Activated CD4-positive, alpha-beta T cell treated with anti-CD3 and anti-CD28 coated beads, Interleukin-2, amount 50 U/mL, for 24 hours (primary cell): ENCODE results near the gene CLDN1.

Experiments
- DNase-seq, 2 donors: peaks; one replicate each; pipeline ENCODE4 v3.0.0-alpha.2; 2020; ENCODE audit warnings: low read depth in 1 of 2, low spot score in 1 of 2

Gene CLDN1

DNA sequence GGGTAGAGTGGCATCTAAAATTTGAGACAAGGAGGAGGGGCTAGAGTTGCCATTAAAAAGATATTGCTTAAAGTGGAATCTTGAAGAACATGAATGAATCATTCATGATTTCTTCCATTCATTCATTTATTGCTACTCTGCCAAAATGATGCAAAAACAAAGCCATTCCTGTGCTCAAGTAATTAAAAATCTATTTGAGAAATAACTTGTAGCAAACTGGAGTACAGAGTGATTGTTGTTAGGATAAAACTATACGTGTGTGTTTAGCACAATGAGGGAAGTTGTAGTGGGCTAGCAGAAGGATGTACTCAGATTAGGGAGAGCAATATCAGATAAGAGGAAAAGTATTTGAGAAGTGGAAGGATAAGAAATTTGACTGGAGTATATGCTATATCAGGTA lies 11.7 kb upstream of the CLDN1 start:
- no peak for DNase-seq

DNA sequence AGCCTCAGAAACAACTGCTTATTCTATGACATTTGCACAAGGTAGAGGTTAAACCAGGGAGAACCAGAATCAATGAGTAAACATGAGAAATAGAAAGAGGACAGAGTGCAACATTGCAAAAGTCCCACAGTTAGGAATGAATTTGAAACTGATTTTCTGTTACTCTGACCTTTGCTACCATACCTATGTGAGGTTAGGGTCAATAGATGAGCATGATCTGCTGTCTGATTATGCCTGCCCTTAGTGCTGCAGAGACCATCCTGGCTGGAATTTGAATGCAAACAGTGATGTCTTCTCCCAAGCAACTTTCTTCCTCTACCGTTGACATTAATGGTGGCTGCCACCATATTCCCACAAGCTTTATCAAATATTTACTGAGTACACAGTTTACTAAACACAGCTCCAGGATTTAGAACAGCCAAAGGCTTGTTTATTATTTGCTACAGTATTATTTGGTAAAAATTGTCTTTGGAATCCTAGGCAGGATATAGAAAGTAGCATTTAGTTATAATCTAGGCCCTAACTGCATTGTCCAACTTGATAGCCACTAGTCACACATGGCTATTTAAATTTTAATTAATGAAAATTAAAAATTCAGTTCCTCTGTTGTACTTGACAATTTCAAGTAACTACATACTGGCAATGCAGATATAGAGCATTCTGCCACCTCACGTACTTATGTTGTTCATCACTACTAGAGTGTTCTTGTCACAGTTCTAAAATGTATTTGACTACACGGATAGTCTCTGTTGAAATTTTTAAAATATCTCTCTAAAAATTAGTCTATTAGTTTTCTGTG lies 8.9 kb upstream of the CLDN1 start:
- no peak for DNase-seq

- no peak for DNase-seq
These were observed 4.7 kb upstream of the CLDN1 start for GRCh38 chr3:190326930-190327329.

DNA sequence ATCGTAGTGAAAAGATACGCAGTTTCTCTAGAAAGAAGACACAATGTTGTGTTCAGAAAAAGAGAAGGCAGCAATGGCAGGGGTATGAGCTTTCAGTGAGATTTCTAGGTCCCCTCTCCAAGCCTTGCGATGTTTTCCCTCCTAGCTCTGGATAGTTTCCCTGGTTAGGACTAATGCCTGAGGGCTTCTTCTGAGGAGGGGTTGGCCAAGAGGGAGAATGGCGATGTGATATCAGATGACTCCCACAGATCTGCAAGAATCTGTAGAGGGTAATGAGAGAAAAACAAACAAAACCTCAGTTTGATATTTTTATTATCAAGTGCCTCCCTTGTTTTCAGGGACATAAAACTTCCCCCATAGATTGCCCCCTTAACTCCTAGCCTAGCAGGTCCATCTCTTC lies 4.1 kb upstream of the CLDN1 start:
- DNase-seq: no peak

DNA sequence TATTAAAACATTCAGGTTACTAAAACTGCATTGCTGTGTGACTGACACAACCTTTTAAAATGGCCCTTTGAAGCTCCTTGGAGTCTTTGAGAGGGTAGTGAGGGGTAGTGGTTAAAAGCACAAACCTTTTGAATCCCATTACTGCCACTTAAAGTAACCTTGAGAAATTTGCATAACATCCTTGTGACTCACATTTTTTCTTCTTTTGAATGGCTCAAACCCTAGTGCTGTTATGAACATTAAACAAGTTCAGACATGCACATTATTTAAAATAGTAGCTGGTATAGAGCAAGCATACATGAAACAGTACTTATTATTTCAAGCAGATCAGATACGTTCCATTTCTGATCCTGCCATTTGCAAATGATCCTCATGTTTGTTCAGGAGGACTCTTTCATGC lies 3.7 kb upstream of the CLDN1 start:
- no peak for DNase-seq

DNA sequence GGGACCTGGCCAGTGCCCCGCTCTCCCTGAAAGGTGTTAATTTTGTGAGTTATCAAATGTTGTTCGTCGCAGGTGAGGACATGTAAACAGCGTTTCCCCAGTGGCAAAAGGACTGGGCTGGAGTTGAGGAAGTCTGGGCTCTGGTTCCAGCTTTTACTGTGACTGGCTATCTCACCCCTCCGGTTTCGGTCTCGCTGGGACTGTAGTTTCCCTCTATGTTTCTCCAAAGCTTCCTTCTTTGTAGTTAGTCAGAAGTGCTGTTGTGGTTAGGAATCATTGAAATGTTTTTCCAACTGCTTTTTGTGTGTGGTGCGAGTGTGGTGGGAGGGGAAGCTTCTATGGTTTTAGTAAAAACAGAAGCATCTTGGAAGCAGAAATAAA lies 990 bp upstream of the CLDN1 start:
- DNase-seq: no peak

DNA sequence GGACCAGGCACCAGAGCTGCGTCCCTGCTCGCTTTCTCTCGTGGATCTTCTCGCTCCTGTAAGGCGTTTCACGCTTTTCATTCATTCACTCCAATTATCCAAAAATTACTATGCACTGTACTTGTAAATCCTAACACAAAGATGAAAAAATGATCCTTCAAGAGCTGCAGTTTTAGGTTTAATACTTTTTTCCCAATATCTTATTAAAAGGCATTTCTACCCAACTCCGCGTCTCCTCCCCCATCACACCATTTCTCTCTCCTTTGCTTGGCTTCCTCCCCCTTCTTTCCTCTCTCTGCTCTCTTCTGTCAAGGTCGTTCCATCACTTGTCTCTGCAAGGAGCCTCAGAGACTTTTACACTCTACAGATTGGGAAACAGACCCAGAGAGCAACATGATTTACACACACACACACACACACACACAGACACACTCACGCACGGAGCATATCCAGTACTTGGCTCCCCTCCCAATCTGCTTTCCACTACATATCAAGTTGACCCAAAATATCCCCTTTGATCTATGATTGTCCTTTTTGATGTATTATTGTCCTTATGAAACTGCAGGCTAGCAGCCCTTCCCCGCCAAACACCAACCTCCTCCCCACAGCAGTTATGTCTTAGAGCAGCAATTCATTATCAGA lies 479 bp upstream of the CLDN1 start:
- no peak for DNase-seq

DNA sequence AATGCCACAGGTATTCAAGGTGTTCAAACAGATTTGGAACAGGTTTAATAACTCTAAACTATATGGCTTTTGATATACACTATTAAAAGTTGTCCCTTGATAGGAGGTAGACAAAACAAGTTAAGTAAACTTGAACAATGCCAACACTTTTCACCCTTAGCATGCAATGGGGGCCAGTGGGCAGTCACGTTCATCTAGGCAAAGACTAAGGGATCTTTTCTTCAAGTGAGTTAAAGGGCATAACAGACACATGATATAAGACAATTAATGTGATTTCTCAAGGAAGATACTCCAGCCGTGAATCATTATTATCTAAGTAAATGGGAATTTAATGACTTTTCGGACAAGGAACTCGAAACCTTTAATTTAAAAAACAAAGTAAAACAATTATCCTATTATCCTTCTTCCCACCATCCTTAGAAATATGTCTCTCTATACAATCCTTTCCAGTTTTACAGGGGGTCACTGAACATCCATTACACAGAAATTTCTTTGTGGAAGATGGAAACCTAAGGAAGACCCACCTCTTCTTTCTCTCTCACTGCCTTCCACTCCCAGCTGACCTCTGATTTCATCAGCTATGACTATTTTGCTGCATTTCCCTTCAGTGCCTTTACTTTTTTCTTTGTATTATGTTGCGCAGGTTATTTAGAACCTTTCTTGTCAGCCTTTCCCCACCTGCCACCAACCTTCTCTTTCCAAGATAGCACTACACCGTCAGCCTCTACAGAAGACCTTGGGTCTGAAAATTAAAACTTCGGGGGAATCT lies 1.5 kb downstream of the CLDN1 start:
- DNase-seq: no peak

DNA sequence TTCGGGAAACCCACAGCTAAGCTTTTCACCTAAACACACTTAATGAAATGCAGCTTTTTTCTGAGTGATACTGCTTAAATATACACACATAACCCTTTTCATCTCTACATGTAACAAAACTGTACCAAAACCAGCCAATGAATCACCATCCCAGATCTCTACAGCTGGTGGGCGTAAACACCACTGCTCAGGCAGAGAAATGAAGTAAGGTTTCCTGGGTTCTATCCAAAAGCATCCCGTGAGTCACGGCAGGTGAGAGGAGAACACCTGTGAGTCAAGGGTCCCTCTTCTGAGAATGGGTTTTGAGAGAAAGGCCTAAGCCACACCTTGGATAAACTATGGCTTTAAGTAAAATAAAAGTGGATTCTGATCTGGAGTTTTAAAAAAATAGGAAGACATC lies 2.6 kb downstream of the CLDN1 start:
- peak; percentile 16 to 56 for DNase-seq

- DNase-seq: no peak
These were observed 3.6 kb downstream of the CLDN1 start for GRCh38 chr3:190318666-190319065.

GRCh38 chr3:190314741-190315140 lies 7.5 kb downstream of the CLDN1 start:
- no peak for DNase-seq

DNA sequence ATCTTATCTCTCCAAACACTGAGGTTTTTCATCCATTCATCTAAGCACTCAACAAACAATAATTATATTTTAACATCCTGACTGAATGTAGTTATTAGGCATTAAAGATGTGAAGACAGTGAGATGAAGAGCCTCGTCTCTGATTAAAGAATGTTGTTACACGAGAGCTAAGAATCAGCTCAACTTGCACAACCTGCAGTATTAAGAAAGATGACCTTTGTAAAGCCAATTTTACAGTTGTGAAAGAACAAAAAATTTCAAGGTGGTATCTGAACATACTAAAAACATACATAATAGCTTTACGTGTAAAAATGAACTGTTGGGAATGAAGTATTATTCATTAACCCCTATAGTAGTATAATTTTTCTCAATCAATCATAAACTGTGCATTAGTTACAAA lies 12.8 kb downstream of the CLDN1 start:
- DNase-seq: no peak

GRCh38 chr3:190308154-190308553 lies 14.1 kb downstream of the CLDN1 start:
- DNase-seq: no peak

GRCh38 chr3:190307164-190307545 lies 15.1 kb downstream of the CLDN1 start:
- no peak for DNase-seq

GRCh38 chr3:190306513-190307163 lies 15.6 kb downstream of the CLDN1 start:
- peak in 1 of 2 donors; percentile 24 for DNase-seq

DNA sequence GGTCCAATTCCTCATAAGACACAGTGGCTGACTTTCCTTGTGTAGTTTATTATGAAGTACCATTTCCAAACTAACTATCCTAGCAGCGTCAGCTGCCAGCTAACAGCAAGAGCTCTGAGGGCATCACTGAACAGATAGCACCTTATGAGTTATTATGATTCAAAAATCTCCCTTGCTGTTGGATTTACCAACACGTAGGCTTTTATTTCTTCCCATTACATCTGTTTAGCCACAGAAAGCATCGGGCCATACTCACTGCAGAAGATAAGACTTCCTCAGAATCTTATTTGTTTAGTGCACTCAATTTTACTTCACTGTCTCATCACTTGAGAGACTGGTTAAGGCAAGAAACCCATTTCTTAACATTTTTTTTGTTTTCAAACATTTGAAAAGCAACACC lies 16.2 kb downstream of the CLDN1 start:
- no peak for DNase-seq

DNA sequence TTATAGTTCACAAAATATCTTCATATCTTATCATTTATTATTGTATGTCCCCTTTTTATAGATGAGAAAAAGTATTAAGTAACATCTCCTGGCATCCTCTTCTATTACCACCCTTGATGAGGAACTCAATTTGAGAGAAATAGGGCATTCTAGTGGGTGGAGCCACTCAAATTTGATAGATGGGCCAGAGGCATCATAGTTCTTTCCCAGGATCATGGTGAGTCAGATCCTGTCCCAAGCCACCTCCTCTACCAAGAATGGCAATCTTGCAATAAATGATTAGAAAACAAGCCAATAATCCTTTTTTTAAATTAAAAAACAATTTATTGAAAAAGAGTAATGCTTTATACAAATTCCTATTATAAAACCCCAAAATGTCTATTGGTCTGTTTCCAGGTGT lies 16.8 kb downstream of the CLDN1 start:
- no peak for DNase-seq

DNA sequence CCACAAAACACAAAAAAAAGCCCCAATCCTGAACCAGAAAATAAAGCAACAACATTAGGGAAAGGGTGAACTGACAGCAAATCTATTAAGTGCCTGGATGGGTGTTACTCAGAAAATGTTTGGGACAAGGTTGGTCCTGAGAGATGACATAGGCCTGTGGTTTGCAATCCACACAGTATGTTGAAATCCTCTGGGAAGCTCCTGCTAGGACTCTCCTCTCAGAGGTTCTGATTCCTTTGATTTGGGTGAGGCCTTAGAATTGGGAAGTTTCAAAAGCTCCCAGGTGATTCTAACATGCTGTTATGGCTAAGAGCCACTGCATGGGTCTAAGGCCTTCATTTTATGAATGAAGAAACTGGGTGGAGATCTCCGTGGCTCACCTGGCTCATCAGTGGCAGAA lies 18.4 kb downstream of the CLDN1 start:
- no peak for DNase-seq

DNA sequence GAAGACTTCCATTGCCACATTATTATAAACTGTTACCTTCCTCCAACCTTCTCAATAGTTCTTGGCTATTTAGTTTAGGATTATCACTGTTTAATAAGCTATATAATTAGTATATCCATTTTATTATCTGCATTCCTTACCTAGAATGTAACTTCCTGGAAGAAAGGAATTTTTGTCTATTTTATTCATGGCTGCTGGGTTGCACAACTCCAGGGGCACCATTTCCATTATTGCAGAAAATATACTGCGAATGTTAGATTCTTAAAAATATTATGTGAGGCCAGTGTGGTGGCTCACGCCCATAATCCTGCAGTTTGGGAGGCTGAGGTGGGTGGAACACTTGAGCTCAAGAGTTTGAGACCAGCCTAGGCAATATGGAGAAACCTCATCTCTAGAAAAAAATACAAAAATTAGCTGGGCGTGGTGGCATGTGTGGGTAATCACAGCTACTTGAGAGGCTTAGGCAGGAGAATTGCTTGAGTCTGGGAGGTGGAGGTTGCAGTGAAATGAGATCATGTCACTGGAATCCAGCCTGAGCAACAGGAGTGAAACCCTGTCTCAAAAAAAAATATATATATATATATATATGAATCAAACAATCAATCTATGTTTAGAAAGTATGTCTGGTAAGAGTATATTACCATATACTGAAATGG lies 19.9 kb downstream of the CLDN1 start:
- no peak for DNase-seq

DNA sequence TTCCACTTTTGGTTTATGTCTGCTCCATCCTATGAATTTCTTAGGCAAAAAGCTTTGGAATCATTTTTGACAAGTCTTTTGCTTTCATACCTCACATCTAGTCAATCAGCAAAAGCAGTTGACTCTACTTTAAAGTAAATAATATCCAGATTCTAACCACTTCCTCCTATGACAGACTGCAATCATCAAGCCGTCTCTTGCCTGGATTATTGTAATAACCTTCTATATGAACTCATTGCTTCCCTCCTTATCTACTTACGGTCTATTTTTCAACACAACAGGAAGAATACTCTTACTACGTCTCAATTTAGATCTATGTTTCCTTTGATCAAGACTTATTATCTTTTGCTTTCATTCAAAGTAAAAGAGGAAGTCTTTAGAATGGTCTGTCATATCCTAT lies 20.7 kb downstream of the CLDN1 start:
- no peak for DNase-seq

DNA sequence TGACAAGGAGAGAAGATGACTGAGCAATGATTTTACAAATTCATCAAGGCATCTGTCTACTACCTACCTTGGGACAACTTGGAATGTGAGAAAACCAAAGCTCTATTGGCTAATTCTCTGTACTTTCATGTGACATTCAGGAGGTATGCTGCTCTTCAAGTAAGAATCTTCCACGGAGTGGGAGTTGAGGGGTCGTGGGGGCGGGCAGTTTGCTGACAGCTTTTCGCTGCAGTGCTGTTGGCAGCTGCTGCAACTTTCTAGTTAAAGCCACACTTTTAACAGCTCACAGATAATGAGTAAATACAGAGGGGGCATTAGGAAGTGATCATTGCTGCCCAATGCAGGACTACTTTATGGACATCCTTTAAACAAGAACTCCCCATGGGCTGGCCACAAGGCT lies 22.3 kb downstream of the CLDN1 start:
- no peak for DNase-seq
